Measurements from ENCODE around the gene EFCAB14.
"Not testable (repeated sequence)": the region's sequence is repeated elsewhere in the genome, so short reads cannot be mapped to it uniquely, and the experiment has no call there.

EFCAB14 gene

DNA sequence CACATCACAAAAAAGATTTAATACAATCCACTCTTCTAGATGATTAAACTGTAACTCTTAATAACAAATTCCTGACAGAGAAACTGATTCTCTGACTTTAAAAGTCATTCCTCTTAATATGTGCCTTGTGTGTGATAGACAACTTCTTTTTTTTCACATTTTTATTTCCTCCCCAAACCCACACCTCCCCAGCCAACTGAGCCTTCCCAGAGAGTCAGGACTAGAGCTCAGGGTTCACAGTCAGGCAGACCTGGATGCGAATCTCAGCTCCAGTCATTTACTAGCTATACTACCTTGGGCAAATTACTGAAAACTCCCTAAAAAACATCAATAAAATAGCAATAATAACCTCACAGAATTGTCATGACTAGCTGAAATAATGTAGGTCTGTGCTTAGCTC is 64.9 kb downstream of the EFCAB14 start:
- DNase-seq (ENCODE audit: low read depth in 2 of 2), result no peak

- DNase-seq (ENCODE audit: low read depth in 2 of 2), result no peak
Measured at GRCh38 chr1:46653405-46653958, 65.4 kb downstream of the EFCAB14 start.

- DNase-seq (ENCODE audit: low read depth in 2 of 2), result no peak
Measured at GRCh38 chr1:46652321-46653100, 66.4 kb downstream of the EFCAB14 start.

DNA sequence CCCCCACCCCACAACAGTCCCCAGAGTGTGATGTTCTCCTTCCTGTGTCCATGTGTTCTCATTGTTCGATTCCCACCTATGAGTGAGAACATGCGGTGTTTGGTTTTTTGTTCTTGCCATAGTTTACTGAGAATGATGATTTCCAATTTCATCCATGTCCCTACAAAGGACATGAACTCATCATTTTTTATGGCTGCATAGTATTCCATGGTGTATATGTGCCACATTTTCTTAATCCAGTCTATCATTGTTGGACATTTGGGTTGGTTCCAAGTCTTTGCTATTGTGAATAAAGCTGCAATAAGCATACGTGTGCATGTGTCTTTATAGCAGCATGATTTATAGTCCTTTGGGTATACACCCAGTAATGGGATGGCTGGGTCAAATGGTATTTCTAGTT is 67.8 kb downstream of the EFCAB14 start:
- not testable (repeated sequence) for DNase-seq (ENCODE audit: low read depth in 2 of 2)

DNA sequence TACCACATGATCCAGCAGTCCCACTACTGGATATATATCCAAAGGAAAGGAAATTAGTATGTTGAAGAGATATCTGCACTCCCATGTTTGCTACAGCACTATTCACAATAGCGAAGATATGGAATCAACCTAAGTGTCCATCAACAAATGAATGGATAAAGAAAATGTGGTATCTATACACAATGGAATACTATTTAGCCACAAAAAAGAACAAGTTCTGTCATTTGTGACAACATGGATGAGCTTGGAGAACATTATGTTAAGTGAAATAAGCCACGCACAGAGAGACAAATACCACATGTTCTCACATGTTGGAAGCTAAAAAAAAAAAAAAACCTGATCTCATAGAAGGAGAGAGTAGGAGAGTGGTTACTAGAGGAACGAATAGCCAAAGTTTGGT is 68.4 kb downstream of the EFCAB14 start:
- DNase-seq (ENCODE audit: low read depth in 2 of 2), result no peak

- no peak for DNase-seq (ENCODE audit: low read depth in 2 of 2)
Measured at GRCh38 chr1:46649764-46650163, 69.2 kb downstream of the EFCAB14 start.

DNA sequence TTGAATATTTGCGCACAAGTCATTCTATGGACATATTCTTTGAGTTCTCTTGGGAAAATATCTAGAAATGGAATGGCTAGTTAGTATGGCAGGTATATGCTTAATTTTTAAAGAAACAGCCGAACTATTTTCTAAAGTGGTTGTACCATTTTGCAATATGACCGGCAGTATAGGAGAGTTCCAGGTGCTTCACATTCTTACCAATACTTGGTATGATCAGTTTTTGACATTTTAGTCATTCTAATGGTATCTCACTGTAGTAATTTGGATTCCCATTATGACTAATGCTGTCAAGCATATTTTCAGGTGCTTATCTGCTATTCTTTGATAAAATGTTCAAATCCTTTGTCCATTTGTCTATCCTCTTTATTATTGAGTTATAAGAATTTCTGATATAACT is 71.3 kb downstream of the EFCAB14 start:
- DNase-seq (ENCODE audit: low read depth in 2 of 2), result no peak

GRCh38 chr1:46646844-46647243 is 72.1 kb downstream of the EFCAB14 start:
- no peak for DNase-seq (ENCODE audit: low read depth in 2 of 2)

GRCh38 chr1:46646331-46646730 is 72.6 kb downstream of the EFCAB14 start:
- no peak for DNase-seq (ENCODE audit: low read depth in 2 of 2)

GRCh38 chr1:46645815-46646214 is 73.1 kb downstream of the EFCAB14 start:
- DNase-seq (ENCODE audit: low read depth in 2 of 2), result no peak

DNA sequence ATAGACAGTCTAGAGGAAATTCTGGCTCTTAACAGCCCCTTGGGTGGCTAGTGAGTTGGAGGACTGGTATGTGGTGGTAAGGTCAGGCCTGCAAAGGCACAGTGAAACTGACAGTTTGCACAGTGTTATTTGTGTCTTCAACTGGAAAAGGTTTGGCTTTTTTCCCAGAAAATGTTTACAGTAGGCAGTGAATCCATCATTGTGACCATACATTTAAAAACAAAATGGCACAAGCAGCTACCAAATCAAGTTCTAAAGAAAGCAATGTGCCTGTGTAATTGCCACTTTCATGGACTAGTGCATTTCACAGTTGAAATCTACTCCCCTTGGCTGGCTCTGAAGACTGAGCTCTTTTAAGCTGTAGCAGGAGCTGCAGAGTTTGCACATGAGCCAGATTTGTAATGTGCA is 75.5 kb downstream of the EFCAB14 start:
- no peak for DNase-seq (ENCODE audit: low read depth in 2 of 2)

- no peak for DNase-seq (ENCODE audit: low read depth in 2 of 2)
Measured at GRCh38 chr1:46642115-46642680, 76.7 kb downstream of the EFCAB14 start.

DNA sequence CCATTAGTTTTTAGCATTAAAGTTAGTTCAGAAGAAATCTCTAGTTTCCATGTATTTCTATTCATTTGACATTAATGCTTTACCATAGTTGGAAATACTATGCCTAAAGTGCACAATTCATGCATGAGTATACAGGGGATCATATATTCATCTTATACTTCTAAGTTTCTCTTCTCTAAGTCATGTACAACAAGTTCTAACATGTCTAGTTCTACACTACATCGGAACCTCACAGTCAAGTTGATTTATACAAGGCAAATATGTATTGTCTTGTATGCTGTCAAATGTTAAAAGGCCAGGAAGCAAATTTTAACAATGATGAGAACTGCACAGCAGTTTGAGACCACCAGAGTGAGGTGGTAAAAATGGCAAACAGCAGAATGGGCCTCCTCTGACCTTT is 79.4 kb downstream of the EFCAB14 start:
- no peak for DNase-seq (ENCODE audit: low read depth in 2 of 2)

DNA sequence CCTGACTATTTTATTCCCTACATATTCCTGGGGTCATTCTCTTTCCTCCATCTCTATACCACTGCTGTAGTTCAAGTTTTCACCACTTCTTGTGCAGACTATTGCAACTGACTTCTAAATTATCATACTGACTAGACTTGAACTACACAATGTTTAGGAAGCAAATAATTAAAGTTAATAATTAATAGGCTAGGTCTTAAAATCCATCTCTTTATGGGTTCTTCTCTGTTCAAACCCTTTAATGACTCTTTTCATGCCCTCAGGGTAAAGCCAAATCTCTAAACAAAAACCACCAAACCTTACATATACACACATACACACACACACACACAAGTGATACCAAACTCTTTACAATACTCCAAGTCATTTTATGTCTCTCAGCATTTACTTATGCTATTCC is 80.0 kb downstream of the EFCAB14 start:
- DNase-seq (ENCODE audit: low read depth in 2 of 2), result no peak

DNA sequence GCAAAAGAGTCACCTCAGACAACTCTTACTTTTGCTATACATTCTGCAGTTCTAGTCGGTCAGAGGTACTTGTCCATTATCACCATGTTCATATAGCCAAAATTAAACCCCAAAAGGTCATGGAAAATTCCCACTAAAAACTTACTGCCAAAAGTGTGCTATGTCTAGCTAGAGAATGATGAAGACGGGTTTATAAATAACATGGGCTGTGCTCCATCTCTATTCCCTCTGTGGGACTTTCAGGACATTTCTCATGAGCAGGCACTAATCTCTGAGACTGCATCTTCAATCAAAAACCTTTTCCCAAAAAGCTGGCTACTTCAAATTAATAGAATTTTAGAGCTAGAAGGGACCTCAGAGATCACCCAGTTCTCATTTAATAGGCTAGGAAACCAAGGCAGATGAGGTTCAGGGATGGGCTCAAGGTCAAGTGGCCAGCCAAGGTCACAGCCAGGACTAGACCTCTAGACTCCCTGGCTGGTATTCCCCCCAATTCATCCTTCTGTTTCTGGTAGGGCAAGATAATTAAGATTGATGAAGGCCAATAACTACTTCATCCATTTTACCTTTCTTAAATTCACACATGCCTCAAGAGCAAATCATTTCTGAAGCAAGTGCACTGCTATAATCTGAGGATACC is 81.3 kb downstream of the EFCAB14 start:
- no peak for DNase-seq (ENCODE audit: low read depth in 2 of 2)

- DNase-seq (ENCODE audit: low read depth in 2 of 2), result no peak
Measured at GRCh38 chr1:46635205-46635604, 83.7 kb downstream of the EFCAB14 start.

DNA sequence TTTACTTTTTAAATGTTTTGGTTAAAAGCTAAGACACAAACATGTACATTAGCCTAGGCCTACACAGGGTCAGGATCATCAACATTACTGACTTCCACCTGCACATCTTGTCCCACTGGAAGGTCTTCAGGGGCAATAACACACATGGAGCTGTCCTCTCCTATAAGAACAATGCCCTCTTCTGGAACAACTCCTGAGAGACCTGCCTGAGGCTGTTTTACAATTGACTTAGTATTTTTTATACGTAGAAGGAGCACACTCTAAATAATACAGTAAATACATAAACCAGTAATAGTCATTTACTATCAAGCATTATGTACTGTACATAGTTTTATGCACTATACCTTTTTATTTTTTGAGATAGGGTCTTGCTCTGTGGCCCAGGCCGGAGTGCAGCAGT is 88.2 kb downstream of the EFCAB14 start:
- no peak for DNase-seq (ENCODE audit: low read depth in 2 of 2)

Measured in stimulated activated CD8-positive, alpha-beta memory T cell treated with anti-CD3 and anti-CD28 coated beads, Interleukin-15, amount 100 ng/mL, for 4 hours (primary cell).